K562 (cell line): ENCODE measurements around the gene EHBP1L1. TPM values are rescaled to one million over a fixed set of nuclear protein-coding genes. Genes with fewer than 3 reads are reported as not detected.

Experiments
- FOXK1 ChIP-seq: sonication (generic); formaldehyde crosslinking; IDR thresholded peaks from 2 replicates; pipeline ENCODE4 v1.8.0; 2022; ENCODE audit warnings: missing genetic modification reagents, mild to moderate bottlenecking, borderline replicate concordance
- MAFF ChIP-seq: IDR thresholded peaks from 2 replicates; pipeline ENCODE4 v1.6.1; 2012; ENCODE audit warnings: low read length, improper control_type of control experiment
- SMARCE1 ChIP-seq: fragments of 450-650 bp; IDR thresholded peaks from 2 replicates; pipeline ENCODE4 v1.7.1; 2016; ENCODE audit warnings: mild to moderate bottlenecking
- polyA plus RNA-seq, 8 experiments: library from polyadenylated mRNA; depleted of rRNA in 4 of 8; stranded (reverse) in 5 of 8; unstranded in 3 of 8; fragments of >200 nt; fragmentation: Nextera tagmentation in 2 of 8; fragmentation: Illumina TruSeq in 1 of 8; extraction: Ambion mirVana in 2 of 8; extraction: Trizol in 1 of 8; gene quantifications; 2 replicates each; pipeline versions ENCODE4 v1.2.1 to v1.2.3, GENCODE V29; 2011 to 2014; ENCODE audit warnings: inconsistent platforms in 1 of 8, missing spikeins in 1 of 8
- total RNA-seq, 7 experiments: library from RNA; depleted of rRNA in 6 of 7; stranded (reverse); fragments of >200 nt in 6 of 7; fragmentation: Illumina TruSeq in 2 of 7; extraction: Trizol in 2 of 7; gene quantifications; 2 replicates each; pipeline versions ENCODE4 v1.2.1 to v1.2.3, GENCODE V29; 2011 to 2021; ENCODE audit warnings: low replicate concordance in 1 of 7
- TF ChIP-seq, protein P1 (sequence below), 2 experiments: IDR thresholded peaks in 1 of 2; conservative IDR thresholded peaks in 1 of 2; 2 replicates each; pipeline ENCODE4 v1.6.1; 2016; ENCODE audit warnings: low read depth in 2 of 2, mild to moderate bottlenecking in 1 of 2, missing compliant biosample characterization in 1 of 2, missing genetic modification characterization in 1 of 2, moderate library complexity in 1 of 2
- TF ChIP-seq, protein P2 (sequence below): fragments of 450-650 bp; IDR thresholded peaks from 2 replicates; pipeline ENCODE4 v1.7.0; 2016; ENCODE audit warnings: borderline replicate concordance
- TF ChIP-seq, protein P3 (sequence below): sonication (generic); formaldehyde crosslinking; IDR thresholded peaks from 2 replicates; pipeline ENCODE4 v1.8.1; 2023; ENCODE audit warnings: mild to moderate bottlenecking, missing genetic modification reagents
- TF ChIP-seq, protein P4 (sequence below): fragments of 450-650 bp; IDR thresholded peaks from 2 replicates; pipeline ENCODE4 v1.6.1; 2016; ENCODE audit warnings: low read depth

The EHBP1L1 gene
- total and polyA plus RNA-seq, 9 of the 15 experiments (the other 6 are each of a cell fraction or from before 2014, with no cell fraction given): 0.03 to 87.1 (median 26.3) TPM

DNA sequence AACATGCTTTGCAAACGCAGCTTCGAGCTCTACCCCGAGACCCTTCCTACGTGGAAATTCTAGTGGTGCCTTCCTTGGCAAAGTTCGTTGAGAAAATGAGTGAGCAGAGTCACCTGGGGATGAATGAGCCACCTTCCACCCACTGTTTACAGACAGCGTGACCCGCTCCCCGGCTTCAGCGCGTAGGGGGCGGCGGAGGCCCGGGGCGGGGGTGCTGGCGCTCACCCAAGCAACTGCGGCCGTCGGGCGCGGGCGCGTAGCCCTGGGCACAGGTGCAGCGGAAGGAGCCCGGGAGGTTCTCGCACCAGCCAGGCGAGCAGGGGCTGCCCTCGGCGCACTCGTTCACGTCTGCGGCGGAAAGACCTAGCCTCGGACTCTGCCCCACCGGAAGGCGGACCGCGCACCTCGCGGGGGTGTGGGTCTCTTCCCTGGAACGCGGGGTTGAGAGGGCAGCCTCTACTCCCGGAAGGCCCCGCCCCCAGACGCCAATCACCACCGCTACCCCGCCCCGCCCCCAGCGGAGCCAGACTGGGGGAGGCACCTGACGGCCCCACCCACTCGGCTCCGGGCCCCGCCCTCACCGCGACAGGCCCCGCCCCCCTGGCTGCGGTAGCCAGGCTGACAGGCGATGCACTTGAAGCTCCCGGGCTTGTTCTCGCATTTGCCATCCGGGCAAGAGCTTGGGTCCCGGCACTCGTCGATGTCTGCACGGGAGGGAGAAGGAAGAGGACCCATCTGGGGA lies 29.5 kb upstream of the EHBP1L1 start (continued):
- TF ChIP-seq, protein P1, sequence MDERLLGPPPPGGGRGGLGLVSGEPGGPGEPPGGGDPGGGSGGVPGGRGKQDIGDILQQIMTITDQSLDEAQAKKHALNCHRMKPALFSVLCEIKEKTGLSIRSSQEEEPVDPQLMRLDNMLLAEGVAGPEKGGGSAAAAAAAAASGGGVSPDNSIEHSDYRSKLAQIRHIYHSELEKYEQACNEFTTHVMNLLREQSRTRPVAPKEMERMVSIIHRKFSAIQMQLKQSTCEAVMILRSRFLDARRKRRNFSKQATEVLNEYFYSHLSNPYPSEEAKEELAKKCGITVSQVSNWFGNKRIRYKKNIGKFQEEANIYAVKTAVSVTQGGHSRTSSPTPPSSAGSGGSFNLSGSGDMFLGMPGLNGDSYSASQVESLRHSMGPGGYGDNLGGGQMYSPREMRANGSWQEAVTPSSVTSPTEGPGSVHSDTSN (CRISPR knock-in tag; IDR thresholded peaks at IDR 0.05; ENCODE audit: low read depth): peak; percentile 46; the same call in 1 of the 2 replicates
- TF ChIP-seq, protein P1 (tag; conservative IDR thresholded peaks at IDR 0.05; ENCODE audit: low read depth): no peak; the same call in 1 of the 2 replicates
- TF ChIP-seq, protein P2, sequence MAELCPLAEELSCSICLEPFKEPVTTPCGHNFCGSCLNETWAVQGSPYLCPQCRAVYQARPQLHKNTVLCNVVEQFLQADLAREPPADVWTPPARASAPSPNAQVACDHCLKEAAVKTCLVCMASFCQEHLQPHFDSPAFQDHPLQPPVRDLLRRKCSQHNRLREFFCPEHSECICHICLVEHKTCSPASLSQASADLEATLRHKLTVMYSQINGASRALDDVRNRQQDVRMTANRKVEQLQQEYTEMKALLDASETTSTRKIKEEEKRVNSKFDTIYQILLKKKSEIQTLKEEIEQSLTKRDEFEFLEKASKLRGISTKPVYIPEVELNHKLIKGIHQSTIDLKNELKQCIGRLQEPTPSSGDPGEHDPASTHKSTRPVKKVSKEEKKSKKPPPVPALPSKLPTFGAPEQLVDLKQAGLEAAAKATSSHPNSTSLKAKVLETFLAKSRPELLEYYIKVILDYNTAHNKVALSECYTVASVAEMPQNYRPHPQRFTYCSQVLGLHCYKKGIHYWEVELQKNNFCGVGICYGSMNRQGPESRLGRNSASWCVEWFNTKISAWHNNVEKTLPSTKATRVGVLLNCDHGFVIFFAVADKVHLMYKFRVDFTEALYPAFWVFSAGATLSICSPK: no peak
- TF ChIP-seq MAFF: no peak
- TF ChIP-seq, protein P3, sequence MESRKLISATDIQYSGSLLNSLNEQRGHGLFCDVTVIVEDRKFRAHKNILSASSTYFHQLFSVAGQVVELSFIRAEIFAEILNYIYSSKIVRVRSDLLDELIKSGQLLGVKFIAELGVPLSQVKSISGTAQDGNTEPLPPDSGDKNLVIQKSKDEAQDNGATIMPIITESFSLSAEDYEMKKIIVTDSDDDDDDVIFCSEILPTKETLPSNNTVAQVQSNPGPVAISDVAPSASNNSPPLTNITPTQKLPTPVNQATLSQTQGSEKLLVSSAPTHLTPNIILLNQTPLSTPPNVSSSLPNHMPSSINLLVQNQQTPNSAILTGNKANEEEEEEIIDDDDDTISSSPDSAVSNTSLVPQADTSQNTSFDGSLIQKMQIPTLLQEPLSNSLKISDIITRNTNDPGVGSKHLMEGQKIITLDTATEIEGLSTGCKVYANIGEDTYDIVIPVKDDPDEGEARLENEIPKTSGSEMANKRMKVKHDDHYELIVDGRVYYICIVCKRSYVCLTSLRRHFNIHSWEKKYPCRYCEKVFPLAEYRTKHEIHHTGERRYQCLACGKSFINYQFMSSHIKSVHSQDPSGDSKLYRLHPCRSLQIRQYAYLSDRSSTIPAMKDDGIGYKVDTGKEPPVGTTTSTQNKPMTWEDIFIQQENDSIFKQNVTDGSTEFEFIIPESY (CRISPR knock-in tag): no peak
- no peak for TF ChIP-seq SMARCE1
- no peak for TF ChIP-seq FOXK1
- TF ChIP-seq, protein P4, sequence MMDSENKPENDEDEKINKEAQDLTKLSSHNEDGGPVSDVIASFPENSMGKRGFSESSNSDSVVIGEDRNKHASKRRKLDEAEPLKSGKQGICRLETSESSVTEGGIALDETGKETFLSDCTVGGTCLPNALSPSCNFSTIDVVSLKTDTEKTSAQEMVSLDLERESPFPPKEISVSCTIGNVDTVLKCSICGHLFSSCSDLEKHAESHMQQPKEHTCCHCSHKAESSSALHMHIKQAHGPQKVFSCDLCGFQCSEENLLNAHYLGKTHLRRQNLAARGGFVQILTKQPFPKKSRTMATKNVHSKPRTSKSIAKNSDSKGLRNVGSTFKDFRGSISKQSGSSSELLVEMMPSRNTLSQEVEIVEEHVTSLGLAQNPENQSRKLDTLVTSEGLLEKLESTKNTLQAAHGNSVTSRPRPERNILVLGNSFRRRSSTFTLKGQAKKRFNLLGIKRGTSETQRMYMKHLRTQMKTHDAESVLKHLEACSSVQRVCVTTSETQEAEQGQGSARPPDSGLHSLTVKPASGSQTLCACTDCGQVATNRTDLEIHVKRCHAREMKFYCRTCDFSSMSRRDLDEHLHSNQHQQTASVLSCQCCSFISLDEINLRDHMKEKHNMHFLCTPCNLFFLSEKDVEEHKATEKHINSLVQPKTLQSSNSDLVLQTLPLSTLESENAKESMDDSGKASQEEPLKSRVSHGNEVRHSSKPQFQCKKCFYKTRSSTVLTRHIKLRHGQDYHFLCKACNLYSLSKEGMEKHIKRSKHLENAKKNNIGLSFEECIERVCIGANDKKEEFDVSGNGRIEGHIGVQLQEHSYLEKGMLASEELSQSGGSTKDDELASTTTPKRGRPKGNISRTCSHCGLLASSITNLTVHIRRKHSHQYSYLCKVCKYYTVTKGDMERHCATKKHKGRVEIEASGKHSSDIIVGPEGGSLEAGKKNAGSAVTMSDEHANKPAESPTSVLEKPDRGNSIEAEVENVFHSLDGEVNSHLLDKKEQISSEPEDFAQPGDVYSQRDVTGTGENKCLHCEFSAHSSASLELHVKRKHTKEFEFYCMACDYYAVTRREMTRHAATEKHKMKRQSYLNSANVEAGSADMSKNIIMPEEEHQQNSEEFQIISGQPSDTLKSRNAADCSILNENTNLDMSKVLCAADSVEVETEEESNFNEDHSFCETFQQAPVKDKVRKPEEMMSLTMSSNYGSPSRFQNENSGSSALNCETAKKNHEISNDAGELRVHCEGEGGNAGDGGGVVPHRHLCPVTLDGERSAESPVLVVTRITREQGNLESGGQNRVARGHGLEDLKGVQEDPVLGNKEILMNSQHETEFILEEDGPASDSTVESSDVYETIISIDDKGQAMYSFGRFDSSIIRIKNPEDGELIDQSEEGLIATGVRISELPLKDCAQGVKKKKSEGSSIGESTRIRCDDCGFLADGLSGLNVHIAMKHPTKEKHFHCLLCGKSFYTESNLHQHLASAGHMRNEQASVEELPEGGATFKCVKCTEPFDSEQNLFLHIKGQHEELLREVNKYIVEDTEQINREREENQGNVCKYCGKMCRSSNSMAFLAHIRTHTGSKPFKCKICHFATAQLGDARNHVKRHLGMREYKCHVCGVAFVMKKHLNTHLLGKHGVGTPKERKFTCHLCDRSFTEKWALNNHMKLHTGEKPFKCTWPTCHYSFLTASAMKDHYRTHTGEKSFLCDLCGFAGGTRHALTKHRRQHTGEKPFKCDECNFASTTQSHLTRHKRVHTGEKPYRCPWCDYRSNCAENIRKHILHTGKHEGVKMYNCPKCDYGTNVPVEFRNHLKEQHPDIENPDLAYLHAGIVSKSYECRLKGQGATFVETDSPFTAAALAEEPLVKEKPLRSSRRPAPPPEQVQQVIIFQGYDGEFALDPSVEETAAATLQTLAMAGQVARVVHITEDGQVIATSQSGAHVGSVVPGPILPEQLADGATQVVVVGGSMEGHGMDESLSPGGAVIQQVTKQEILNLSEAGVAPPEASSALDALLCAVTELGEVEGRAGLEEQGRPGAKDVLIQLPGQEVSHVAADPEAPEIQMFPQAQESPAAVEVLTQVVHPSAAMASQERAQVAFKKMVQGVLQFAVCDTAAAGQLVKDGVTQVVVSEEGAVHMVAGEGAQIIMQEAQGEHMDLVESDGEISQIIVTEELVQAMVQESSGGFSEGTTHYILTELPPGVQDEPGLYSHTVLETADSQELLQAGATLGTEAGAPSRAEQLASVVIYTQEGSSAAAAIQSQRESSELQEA: no peak
